NCI-H2196 treated with DMSO at 0.1 percent for 48 hours (cell line): Measurements from ENCODE around the gene PTPRM.

Experiments used
- DNase-seq: peaks from one replicate; lab custom pipeline; 2025; ENCODE audit not compliant: unreplicated experiment; lab: John Stamatoyannopoulos, UW

Gene PTPRM

GRCh38 chr18:7789856-7790552 lies 222.9 kb downstream of the PTPRM start:
- peak; percentile 77 for DNase-seq

- no peak for DNase-seq
Measured at GRCh38 chr18:7793100-7793499, 226.0 kb downstream of the PTPRM start.

GRCh38 chr18:7803956-7804469 lies 236.9 kb downstream of the PTPRM start:
- DNase-seq, result no peak

- DNase-seq, result no peak
Measured at GRCh38 chr18:7805096-7805495, 238.0 kb downstream of the PTPRM start.

- DNase-seq, result no peak
Measured at GRCh38 chr18:7805880-7806279, 238.8 kb downstream of the PTPRM start.

GRCh38 chr18:7807936-7808453 lies 240.9 kb downstream of the PTPRM start:
- no peak for DNase-seq

- no peak for DNase-seq
Measured at GRCh38 chr18:7808992-7809391, 241.9 kb downstream of the PTPRM start.

- DNase-seq, result no peak
Measured at GRCh38 chr18:7809455-7809854, 242.3 kb downstream of the PTPRM start.

- no peak for DNase-seq
Measured at GRCh38 chr18:7809978-7810377, 242.9 kb downstream of the PTPRM start.

GRCh38 chr18:7812431-7813063 lies 245.4 kb downstream of the PTPRM start:
- no peak for DNase-seq

- DNase-seq, result no peak
Measured at GRCh38 chr18:7813131-7813530, 246.0 kb downstream of the PTPRM start.

- no peak for DNase-seq
Measured at GRCh38 chr18:7814754-7815315, 247.7 kb downstream of the PTPRM start.

GRCh38 chr18:7815787-7816186 lies 248.7 kb downstream of the PTPRM start:
- no peak for DNase-seq

- DNase-seq, result no peak
Measured at GRCh38 chr18:7817575-7818230, 250.6 kb downstream of the PTPRM start.

GRCh38 chr18:7821784-7822183 lies 254.7 kb downstream of the PTPRM start:
- DNase-seq, result no peak

GRCh38 chr18:7822435-7823331 lies 255.6 kb downstream of the PTPRM start:
- no peak for DNase-seq

- DNase-seq, result no peak
Measured at GRCh38 chr18:7824970-7825369, 257.9 kb downstream of the PTPRM start.

- DNase-seq, result no peak
Measured at GRCh38 chr18:7830468-7830867, 263.4 kb downstream of the PTPRM start.

GRCh38 chr18:7839548-7839947 lies 272.4 kb downstream of the PTPRM start:
- no peak for DNase-seq

- DNase-seq, result no peak
Measured at GRCh38 chr18:7840411-7840810, 273.3 kb downstream of the PTPRM start.

- DNase-seq, result no peak
Measured at GRCh38 chr18:7844017-7844416, 276.9 kb downstream of the PTPRM start.
